Suprapubic skin (tissue), 4 donors: Measurements from ENCODE around the gene RAB40A. TPM values are rescaled to one million over a fixed set of nuclear protein-coding genes. Genes with fewer than 3 reads are reported as not detected.
"Not testable (repeated sequence)": the region's sequence is repeated elsewhere in the genome, so short reads cannot be mapped to it uniquely, and the experiment has no call there.

Experiments
- DNase-seq, 2 donors: peaks; one replicate each; pipeline ENCODE4 v3.0.0-alpha.2; 2019; ENCODE audit warnings: low spot score in 2 of 2
- H3K27ac ChIP-seq: fragments of 200-600 bp; sonication (generic); one replicate; pipeline ENCODE4 v1.5.1; 2019
- H3K27me3 ChIP-seq: fragments of 200-600 bp; sonication (generic); one replicate; pipeline ENCODE4 v1.5.1; 2019
- H3K36me3 ChIP-seq: fragments of 200-600 bp; sonication (generic); one replicate; pipeline ENCODE4 v1.5.1; 2019
- H3K4me1 ChIP-seq: fragments of 200-600 bp; sonication (generic); one replicate; pipeline ENCODE4 v1.5.1; 2019
- H3K4me3 ChIP-seq: fragments of 200-600 bp; sonication (generic); one replicate; pipeline ENCODE4 v1.5.1; 2019; ENCODE audit warnings: mild to moderate bottlenecking
- H3K9me3 ChIP-seq: fragments of 200-600 bp; sonication (generic); one replicate; pipeline ENCODE4 v1.5.1; 2019
- CTCF ChIP-seq, 2 donors: fragments of 200-600 bp in 1 of 2; fragments of 450-650 bp in 1 of 2; sonication (generic) in 1 of 2; IDR thresholded peaks; one replicate each; pipeline ENCODE4 v1.5.1; 2016 to 2019; ENCODE audit warnings: antibody characterized with exemption in 2 of 2, mild to moderate bottlenecking in 1 of 2, moderate library complexity in 1 of 2
- EP300 ChIP-seq: sonication (generic); formaldehyde crosslinking; IDR thresholded peaks from one replicate; pipeline ENCODE4 v1.6.1; 2017; ENCODE audit warnings: antibody characterized with exemption
- POLR2A ChIP-seq, 2 donors: fragments of 450-650 bp; IDR thresholded peaks; one replicate each; pipeline ENCODE4 v1.6.1; 2017; ENCODE audit warnings: antibody characterized with exemption in 2 of 2, mild to moderate bottlenecking in 2 of 2, moderate library complexity in 2 of 2
- POLR2AphosphoS5 ChIP-seq, 3 donors: sonication (generic); formaldehyde crosslinking; IDR thresholded peaks; one replicate each; pipeline ENCODE4 v1.6.1; 2017; ENCODE audit warnings: antibody characterized with exemption in 3 of 3
- WGBS: methylation state at CpG from one replicate; pipeline ENCODE4 v1.1.5; 2018; 5-methylcytosine and 5-hydroxymethylcytosine counted together
- total RNA-seq, 4 donors: library from RNA; depleted of rRNA; stranded (reverse); fragments of >200 nt; gene quantifications; one replicate each; pipeline ENCODE4 v1.1.0, GENCODE V29; 2016

The RAB40A gene
- total RNA-seq, 4 donors from 2014 or later, result 0.31 to 2.4 (median 2.3) TPM; not detected in 1

- H3K27me3 ChIP-seq, result no peaks in the 10 kb centered on the region
- H3K4me3 ChIP-seq, result no peak overlapping the region
- H3K4me1 ChIP-seq, result peaks cover 5% of the 10 kb centered on the region
- peak overlapping the region; percentile 45 for H3K27ac ChIP-seq
- no peaks in the 10 kb centered on the region for H3K36me3 ChIP-seq
- WGBS, result 51% methylated on average over 8 of the region's 8 CpGs
- no peaks in the 10 kb centered on the region for H3K9me3 ChIP-seq
- no peak for DNase-seq
- no peak for TF ChIP-seq CTCF (IDR thresholded peaks at IDR 0.05)
- TF ChIP-seq EP300, result no peak
- TF ChIP-seq POLR2AphosphoS5 (IDR thresholded peaks at IDR 0.05), result no peak
- TF ChIP-seq POLR2A (IDR thresholded peaks at IDR 0.05), result no peak
Observed at GRCh38 chrX:103503163-103503852, 16.0 kb downstream of the RAB40A start.

DNA sequence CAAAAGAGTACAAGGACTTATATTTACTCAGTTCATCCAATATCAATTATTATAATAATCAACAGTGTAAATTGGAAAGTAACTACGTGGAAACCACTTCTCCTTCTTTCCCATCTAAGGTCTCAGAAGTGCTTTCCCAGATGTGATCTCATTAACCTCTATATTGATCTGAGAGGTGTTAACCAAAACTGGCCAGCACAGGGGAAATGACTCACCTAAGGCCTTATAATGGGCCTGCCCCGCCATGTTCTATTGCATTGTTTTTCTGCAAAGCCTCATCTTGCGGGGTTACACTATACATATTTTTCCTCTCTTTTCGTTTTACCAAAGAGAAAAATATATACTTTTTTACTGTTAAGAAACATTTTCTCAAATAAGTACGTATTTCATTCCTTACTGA lies 20.5 kb downstream of the RAB40A start:
- Histone ChIP-seq H3K9me3 (no peaks in the 10 kb centered on the region), H3K4me1 (peaks cover 5% of the 10 kb centered on the region), H3K27me3 (no peaks in the 10 kb centered on the region), H3K27ac (no peak overlapping the region), H3K36me3 (no peaks in the 10 kb centered on the region), H3K4me3 (no peak overlapping the region)
- 81% methylated on average over 5 of the region's 5 CpGs for WGBS
- no peak for DNase-seq
- TF ChIP-seq EP300 (no peak), POLR2A (IDR thresholded peaks at IDR 0.05) (no peak), CTCF (IDR thresholded peaks at IDR 0.05) (no peak), POLR2AphosphoS5 (IDR thresholded peaks at IDR 0.05) (no peak)

- Histone ChIP-seq H3K27ac (no peak overlapping the region), H3K36me3 (no peaks in the 10 kb centered on the region), H3K4me3 (no peak overlapping the region), H3K9me3 (no peaks in the 10 kb centered on the region), H3K4me1 (no peaks in the 10 kb centered on the region), H3K27me3 (no peaks in the 10 kb centered on the region)
- no peak for DNase-seq
- WGBS, result 96% methylated on average over 1 of the region's 1 CpG
- TF ChIP-seq EP300 (no peak), POLR2A (IDR thresholded peaks at IDR 0.05) (no peak), CTCF (IDR thresholded peaks at IDR 0.05) (no peak), POLR2AphosphoS5 (IDR thresholded peaks at IDR 0.05) (no peak)
Observed at GRCh38 chrX:103495786-103496185, 23.5 kb downstream of the RAB40A start.

DNA sequence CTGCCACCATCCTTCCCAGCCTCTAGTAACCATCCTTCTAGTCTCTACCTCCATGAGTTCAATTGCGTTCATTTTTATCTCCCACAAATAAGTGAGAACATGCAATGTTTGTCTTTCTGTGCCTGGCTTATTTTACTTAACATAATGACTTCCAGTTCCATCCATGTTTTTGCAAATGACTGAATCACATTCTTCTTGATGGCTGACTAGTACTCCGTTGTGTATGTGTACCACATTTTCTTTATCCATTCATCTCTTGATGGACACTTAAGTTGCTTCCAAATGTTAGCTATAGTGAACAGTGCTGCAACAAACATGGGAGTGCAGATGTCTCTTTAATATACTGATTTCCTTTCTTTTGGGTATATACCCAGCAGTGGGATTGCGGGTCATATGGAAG lies 25.7 kb downstream of the RAB40A start:
- not testable (repeated sequence) for DNase-seq, H3K4me3 ChIP-seq, H3K27ac ChIP-seq, H3K27me3 ChIP-seq, H3K4me1 ChIP-seq, H3K36me3 ChIP-seq, H3K9me3 ChIP-seq
- 89% methylated on average over 3 of the region's 3 CpGs for WGBS

- not testable (repeated sequence) for H3K27me3 ChIP-seq, H3K27ac ChIP-seq, H3K4me1 ChIP-seq, H3K9me3 ChIP-seq, H3K36me3 ChIP-seq, DNase-seq, H3K4me3 ChIP-seq
- 38% methylated on average over 4 of the region's 4 CpGs for WGBS
- peak in 1 of 2 donors; percentile 10 for TF ChIP-seq CTCF (IDR thresholded peaks at IDR 0.05)
Observed at GRCh38 chrX:103489733-103490132, 29.6 kb downstream of the RAB40A start.

DNA sequence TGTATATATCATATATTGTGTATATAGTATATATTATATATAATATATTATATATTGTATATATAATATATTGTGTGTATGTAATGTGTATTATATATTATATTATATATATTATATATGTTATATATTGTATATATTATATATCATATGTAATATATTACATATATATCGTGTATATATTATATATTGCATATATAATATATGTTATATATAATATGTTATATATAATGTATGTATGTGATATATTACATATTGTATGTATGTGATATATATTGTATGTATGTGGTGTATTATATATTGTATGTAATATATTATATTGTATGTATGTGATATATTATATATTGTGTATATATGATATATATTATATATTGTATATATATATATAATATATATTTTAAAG lies 30.5 kb downstream of the RAB40A start:
- Histone ChIP-seq H3K27ac (no peak overlapping the region), H3K9me3 (no peaks in the 10 kb centered on the region), H3K4me3 (no peak overlapping the region), H3K27me3 (no peaks in the 10 kb centered on the region), H3K4me1 (no peaks in the 10 kb centered on the region), H3K36me3 (no peaks in the 10 kb centered on the region)
- TF ChIP-seq CTCF (IDR thresholded peaks at IDR 0.05) (no peak), POLR2A (IDR thresholded peaks at IDR 0.05) (no peak), POLR2AphosphoS5 (IDR thresholded peaks at IDR 0.05) (no peak), EP300 (no peak)
- DNase-seq, result no peak
- WGBS, result 20% methylated on average over 1 of the region's 1 CpG
